Amniotic epithelial cell (primary cell): ENCODE data around the gene YPEL2.

Source experiments
- DNase-seq: peaks from one replicate; pipeline ENCODE4 v3.0.0-alpha.2; 2010; ENCODE audit warnings: low read depth

YPEL2 gene

DNA sequence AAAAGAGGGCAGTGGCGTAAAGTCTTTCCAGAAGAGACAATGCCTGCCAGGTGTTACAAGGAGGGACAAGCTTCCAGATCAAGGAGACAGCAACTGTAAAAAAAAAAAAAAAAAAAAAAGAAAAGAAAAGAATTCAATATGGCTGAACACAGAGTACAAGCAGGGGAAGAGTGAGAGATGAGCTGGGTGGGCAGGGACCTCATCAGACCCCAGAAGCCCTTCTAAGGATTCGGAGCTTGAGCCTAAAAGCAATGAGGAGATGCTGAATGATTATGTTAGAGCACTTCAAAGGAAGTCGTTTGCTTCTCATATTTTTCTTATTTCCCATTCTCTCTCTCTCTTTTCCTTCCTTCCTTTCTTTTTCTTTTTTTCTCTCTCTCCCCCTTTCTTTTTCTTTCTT, 103.0 kb downstream of the YPEL2 start:
- DNase-seq = no peak

DNA sequence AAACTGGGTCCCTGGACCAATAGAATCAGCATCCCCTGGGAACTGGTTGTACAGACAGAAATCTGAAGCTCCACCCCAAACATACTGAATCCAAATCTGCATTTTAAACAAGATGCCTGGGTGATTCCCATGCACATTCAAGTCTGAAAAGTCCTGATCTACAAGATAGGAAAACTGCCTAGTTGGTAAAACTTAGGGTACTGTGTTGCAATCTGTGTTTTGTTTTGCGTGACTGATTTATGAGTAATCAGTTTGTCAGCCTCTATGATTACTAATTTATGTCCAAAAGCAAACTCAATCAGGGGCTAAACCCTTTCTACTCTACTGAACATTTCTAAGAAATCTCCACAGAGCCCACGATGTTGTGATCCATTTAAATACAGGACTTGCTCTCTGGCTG, 103.8 kb downstream of the YPEL2 start:
- DNase-seq = peak; percentile 81

DNA sequence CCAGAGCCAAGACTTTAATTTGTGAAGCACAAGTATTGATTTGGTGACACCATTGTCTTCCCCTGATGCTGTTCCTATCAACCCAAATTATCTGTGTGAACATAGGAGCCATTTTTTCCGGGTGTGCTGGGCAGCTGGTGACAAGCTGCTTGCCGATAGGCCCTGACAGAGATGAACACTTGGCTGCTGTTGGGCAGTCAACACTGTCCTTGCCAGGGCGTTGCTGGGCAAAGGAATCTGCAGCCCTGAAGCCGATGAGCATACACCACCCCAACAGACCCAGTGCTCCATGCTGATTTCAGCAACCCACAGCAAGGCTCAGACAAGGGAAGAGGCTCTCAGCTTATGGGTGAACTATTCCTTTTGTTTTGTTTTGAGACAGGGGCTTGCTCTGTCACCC, 105.4 kb downstream of the YPEL2 start:
- DNase-seq = no peak

DNA sequence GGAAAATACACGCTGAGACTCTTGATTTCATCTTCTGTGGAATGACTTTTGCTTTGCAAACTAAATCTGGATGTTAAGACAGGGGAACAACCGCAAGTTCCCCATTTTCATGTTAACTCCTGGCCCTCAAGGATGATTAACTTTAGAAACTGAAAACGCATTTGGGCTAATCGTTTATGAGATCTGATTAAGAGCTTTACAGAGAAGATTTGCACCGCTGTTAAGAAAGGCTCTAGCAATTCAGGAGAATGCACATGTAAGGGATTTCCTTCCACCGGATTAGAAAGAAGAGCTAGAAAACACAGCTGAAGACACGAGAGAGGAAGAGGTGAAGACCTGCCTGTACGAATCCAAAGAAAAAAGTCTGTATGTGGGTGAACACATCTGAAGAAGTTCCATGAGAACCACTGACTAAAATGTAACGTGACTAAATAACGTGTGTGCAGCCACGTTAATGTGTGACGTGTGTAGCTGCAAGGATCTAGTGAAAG, 106.4 kb downstream of the YPEL2 start:
- no peak for DNase-seq

DNA sequence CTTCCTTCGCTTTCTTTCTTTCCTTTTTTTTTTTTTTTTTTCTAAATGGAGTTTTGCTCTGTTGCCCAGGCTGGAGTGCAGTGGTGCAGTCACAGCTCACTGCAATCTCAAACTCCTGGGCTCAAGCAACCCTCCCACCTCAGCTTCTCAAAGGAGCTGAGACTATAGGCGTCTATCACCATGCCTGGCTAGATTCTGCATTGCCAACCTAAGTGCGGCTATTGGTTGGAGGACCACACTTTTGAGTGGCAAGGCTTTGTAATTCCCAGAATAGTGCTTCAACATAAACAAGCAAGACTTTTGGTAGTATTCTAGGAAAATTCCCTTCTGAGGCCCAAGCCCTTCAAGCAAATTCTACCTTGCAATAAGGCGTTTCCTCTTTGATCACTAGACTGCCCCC, 107.8 kb downstream of the YPEL2 start:
- DNase-seq = peak; percentile 18

DNA sequence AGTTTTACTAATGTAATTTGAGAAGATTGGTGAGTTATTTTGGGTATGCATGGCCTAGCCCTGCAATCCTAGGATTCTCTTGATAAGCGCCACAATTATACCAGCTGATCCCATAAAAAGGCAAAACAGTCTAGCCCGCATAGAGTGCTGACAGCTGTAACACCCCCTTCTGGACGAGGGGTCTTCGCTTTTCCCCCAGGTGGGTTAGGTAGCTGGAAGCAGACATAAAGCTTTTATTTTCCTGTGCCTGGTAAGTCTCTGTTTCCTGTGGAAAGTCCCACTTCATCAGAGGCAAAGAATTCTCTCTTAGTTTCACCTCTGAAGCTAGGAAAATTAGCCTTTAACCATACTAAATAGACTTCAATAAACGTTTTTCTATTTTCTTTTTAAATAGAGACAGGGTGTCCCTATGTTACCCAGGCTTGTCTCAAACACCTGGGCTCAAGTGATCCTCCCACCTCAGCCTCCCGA, 108.3 kb downstream of the YPEL2 start:
- DNase-seq = no peak

DNA sequence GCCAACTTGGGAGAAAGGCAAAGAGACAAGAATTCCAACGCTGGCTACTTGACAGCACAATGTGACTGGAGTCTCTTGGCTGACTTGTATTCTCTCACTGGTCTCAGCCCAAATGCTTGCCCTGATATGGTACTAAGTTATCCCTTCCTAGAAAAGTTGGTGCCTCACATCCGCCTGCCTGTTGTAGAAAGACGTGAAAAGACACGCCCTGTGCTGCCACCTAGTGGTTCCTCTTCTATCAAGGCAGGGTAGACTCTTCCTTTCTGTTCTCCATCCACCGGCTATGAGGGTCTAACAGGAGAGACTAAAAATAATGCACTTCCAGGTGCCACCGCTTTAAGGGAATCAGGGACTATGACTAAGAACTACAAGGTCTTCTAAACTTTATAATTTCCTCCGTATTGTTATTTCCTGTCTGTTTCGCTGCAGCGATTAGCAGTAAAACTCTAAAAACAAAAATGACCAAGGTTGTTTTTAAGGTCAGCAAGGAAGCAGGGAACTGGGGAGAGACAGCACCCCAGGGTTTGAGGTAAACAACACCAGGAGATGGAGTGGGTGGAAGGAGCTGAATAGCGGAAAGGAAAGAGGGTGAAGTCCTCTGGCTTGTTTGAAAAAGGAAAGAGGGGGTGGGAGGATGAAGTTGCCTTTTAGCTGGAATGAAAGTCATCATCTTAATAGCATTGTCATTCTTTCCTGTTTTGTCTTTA, 109.5 kb downstream of the YPEL2 start:
- DNase-seq = peak; percentile 81

DNA sequence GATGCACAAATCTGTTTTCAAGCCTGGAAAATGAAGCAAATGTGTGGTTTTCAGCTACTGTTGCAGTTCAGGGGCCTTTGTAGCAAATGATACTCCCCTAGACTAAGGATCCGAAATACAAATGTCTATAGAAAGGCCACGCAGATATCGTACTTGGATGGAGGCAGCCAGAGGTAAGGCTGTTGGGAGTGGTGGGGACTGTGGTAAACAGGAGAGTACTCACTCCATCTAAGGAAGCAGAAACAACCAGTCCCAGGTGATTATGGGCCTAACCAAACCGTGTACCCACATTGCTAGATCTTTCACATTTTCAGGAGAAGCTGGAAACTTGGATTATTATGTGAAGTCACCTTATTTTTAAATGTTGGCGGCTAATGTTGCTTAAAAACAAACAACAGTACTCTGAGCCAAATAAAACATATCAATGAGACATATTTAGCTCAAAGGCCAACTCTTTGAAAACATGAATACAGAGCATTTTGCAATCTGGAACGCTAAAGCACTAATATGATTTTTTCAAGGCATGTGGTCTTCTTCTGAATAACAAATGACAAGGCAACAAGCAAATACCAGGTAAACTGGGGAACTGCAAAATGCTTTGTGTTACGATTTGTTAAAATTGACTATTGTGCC, 110.1 kb downstream of the YPEL2 start:
- no peak for DNase-seq

DNA sequence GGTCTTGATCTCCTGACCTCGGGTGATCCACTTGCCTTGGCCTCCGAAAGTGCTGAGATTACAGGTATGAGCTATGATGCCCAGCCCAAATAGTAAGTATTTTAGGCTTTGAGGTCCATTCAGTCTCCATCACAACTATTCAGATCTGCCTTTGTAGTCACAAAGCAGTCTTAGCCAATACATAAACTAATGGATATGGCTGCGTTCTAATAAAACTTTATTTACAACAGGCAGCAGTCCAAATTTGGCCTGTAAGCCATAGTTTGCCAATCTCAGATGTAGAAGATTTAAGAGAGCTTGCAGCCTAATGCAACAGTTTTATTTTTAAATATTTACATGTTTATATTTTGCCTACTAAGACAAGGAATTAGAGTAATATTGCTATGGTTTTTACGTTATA, 111.7 kb downstream of the YPEL2 start:
- DNase-seq = no peak
